H1 (cell line): ENCODE data around the gene CD63.

Source experiments
- EP300 ChIP-seq, 2 experiments: IDR thresholded peaks; 1 replicate in 1 of 2; 2 replicates in 1 of 2; pipeline ENCODE4 v1.6.1; 2011 to 2012; ENCODE audit warnings: low read depth in 2 of 2, low read length in 2 of 2, mild to moderate bottlenecking in 2 of 2, borderline replicate concordance in 1 of 2, inconsistent platforms in 1 of 2, moderate library complexity in 1 of 2
- EZH2 ChIP-seq: fragments of 200-600 bp; sonication (generic); IDR thresholded peaks from 2 replicates; pipeline ENCODE4 v1.7.1; 2012; ENCODE audit warnings: low read depth, mild to moderate bottlenecking, moderate library complexity, low read length, inconsistent platforms; ENCODE audit not compliant: severe bottlenecking
- GTF2F1 ChIP-seq: IDR thresholded peaks from 2 replicates; pipeline ENCODE4 v1.6.1; 2012; ENCODE audit warnings: low read depth, low read length, improper control_type of control experiment, borderline replicate concordance
- PHF8 ChIP-seq: fragments of 200-600 bp; sonication (generic); conservative IDR thresholded peaks from 2 replicates; pipeline ENCODE4 v1.7.1; 2012; ENCODE audit warnings: low read depth, mild to moderate bottlenecking, inconsistent platforms, low read length, moderate library complexity
- POLR2A ChIP-seq, 2 experiments: IDR thresholded peaks; 1 replicate in 1 of 2; 2 replicates in 1 of 2; pipeline ENCODE4 v1.6.1; 2011; ENCODE audit warnings: low read depth in 2 of 2, low read length in 2 of 2, mild to moderate bottlenecking in 2 of 2; ENCODE audit errors: control extremely low read depth in 1 of 2
- YY1 ChIP-seq: IDR thresholded peaks from 2 replicates; pipeline ENCODE4 v1.6.1; 2011; ENCODE audit warnings: low read depth, mild to moderate bottlenecking, low read length
- TF ChIP-seq, protein P1 (sequence below), 3 experiments: IDR thresholded peaks; 1 replicate in 2 of 3; 2 replicates in 1 of 3; pipeline versions ENCODE4 v1.5.1 to v1.6.1; 2011; ENCODE audit warnings: low read length in 3 of 3, mild to moderate bottlenecking in 3 of 3, inconsistent platforms in 2 of 3, low read depth in 1 of 3, moderate library complexity in 1 of 3; ENCODE audit not compliant: insufficient read depth in 1 of 3; ENCODE audit errors: control extremely low read depth in 1 of 3

- TF ChIP-seq EZH2 = no peak
- TF ChIP-seq, protein P1, sequence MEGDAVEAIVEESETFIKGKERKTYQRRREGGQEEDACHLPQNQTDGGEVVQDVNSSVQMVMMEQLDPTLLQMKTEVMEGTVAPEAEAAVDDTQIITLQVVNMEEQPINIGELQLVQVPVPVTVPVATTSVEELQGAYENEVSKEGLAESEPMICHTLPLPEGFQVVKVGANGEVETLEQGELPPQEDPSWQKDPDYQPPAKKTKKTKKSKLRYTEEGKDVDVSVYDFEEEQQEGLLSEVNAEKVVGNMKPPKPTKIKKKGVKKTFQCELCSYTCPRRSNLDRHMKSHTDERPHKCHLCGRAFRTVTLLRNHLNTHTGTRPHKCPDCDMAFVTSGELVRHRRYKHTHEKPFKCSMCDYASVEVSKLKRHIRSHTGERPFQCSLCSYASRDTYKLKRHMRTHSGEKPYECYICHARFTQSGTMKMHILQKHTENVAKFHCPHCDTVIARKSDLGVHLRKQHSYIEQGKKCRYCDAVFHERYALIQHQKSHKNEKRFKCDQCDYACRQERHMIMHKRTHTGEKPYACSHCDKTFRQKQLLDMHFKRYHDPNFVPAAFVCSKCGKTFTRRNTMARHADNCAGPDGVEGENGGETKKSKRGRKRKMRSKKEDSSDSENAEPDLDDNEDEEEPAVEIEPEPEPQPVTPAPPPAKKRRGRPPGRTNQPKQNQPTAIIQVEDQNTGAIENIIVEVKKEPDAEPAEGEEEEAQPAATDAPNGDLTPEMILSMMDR (IDR thresholded peaks at IDR 0.05; ENCODE audit: control extremely low read depth in 1 of 3, insufficient read depth in 1 of 3, low read depth in 1 of 3, low read length in 3 of 3) = no peak
- TF ChIP-seq POLR2A (IDR thresholded peaks at IDR 0.05; ENCODE audit: control extremely low read depth in 1 of 2, low read depth in 2 of 2, low read length in 2 of 2) = no peak
- TF ChIP-seq GTF2F1 = no peak
- no peak for TF ChIP-seq YY1
- no peak for TF ChIP-seq PHF8
- no peak for TF ChIP-seq EP300 (IDR thresholded peaks at IDR 0.05; ENCODE audit: borderline replicate concordance in 1 of 2, low read depth in 2 of 2, low read length in 2 of 2)
Observed at GRCh38 chr12:55744340-55745030, 15.7 kb upstream of the CD63 start.
